ENCODE measurements around the gene TRPM2. TPM values are rescaled to one million over a fixed set of nuclear protein-coding genes. Genes with fewer than 3 reads are reported as not detected.

Gene TRPM2
- total and polyA plus RNA-seq, 2 donors (not counting 3 experiments of a cell fraction or from before 2014, with no cell fraction given) = not detected

DNA sequence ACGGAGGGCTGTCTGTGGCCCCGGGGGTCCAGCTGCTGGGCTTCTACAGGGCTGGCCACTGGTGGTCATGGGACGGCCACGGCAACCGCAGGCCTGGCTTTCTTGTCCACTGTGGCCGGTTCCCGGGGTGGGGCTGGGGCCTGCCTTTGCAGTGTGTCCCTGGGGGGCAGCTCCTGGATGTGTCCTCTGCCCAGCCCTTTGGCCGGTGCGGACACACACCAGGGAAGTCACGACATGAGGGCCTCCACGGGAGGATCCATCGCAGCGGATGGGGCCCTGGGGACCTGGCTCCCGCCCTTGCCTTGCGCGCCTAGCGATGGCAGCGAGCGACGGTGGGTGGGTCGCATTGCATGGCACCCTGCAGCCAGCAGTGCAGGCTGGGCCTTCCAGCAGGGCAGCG is 35.5 kb upstream of the TRPM2 start:
- Histone ChIP-seq H3K27ac (ENCODE audit: insufficient read depth, low read depth, low read length) (no peak overlapping the region), H3K4me3 (replicated peaks in 1 of 3; ENCODE audit: insufficient read depth in 1 of 3, low read depth in 1 of 3, low read length in 3 of 3) (no peak overlapping the region), H2AFZ (ENCODE audit: low read depth, low read length) (no peak overlapping the region), H3K4me1 (ENCODE audit: control insufficient read depth, extremely low read depth, insufficient read depth, low read length) (no peaks in the 10 kb centered on the region), H3K9ac (replicated peaks; ENCODE audit: extremely low read depth, insufficient read depth, low read length) (no peak overlapping the region), H3K9me3 (replicated peaks; ENCODE audit: control insufficient read depth, insufficient read depth, low read length) (no peaks in the 10 kb centered on the region), H3K4me2 (ENCODE audit: insufficient read depth, low read length) (no peak overlapping the region), H3K27me3 (ENCODE audit: control insufficient read depth in 2 of 2, insufficient read depth in 2 of 2, low read length in 2 of 2) (no peaks in the 10 kb centered on the region), H3K9me1 (replicated peaks; ENCODE audit: control insufficient read depth, extremely low read depth, insufficient read depth, low read length) (no peaks in the 10 kb centered on the region), H4K20me1 (replicated peaks; ENCODE audit: control insufficient read depth, extremely low read depth, insufficient read depth, low read length) (no peaks in the 10 kb centered on the region), H3K36me3 (ENCODE audit: control insufficient read depth in 2 of 2, extremely low read depth in 1 of 2, insufficient read depth in 2 of 2, low read length in 2 of 2) (peaks cover 2 to 56% of the 10 kb centered on the region in 2 experiments), H3K79me2 (ENCODE audit: control insufficient read depth, insufficient read depth, low read length) (no peaks in the 10 kb centered on the region)
- intact Hi-C loops (cut with micrococcal nuclease) (no loop called here), dilution Hi-C loops (cut with MboI; ENCODE audit: extremely low pct_ligation_motif_present, low sequenced_read_pairs) (no loop called here)
- FAIRE-seq (no peak), DNase-seq (ENCODE audit: low read depth, low spot score) (no peak)
- TF ChIP-seq MYC (IDR thresholded peaks at IDR 0.05; ENCODE audit: low read depth, low read length) = no peak
- no peak for TF ChIP-seq POLR2AphosphoS5 (IDR thresholded peaks at IDR 0.05; ENCODE audit: insufficient read depth, low read depth, low read length)
- TF ChIP-seq, protein P1, sequence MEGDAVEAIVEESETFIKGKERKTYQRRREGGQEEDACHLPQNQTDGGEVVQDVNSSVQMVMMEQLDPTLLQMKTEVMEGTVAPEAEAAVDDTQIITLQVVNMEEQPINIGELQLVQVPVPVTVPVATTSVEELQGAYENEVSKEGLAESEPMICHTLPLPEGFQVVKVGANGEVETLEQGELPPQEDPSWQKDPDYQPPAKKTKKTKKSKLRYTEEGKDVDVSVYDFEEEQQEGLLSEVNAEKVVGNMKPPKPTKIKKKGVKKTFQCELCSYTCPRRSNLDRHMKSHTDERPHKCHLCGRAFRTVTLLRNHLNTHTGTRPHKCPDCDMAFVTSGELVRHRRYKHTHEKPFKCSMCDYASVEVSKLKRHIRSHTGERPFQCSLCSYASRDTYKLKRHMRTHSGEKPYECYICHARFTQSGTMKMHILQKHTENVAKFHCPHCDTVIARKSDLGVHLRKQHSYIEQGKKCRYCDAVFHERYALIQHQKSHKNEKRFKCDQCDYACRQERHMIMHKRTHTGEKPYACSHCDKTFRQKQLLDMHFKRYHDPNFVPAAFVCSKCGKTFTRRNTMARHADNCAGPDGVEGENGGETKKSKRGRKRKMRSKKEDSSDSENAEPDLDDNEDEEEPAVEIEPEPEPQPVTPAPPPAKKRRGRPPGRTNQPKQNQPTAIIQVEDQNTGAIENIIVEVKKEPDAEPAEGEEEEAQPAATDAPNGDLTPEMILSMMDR (IDR thresholded peaks at IDR 0.05; ENCODE audit: extremely low read depth in 1 of 2, insufficient read depth in 1 of 2, low read depth in 1 of 2, low read length in 2 of 2) = no peak
- TF ChIP-seq JUN (IDR thresholded peaks at IDR 0.05; ENCODE audit: borderline replicate concordance, insufficient read depth, insufficient read length, low read depth) = no peak
- TF ChIP-seq, protein P2, sequence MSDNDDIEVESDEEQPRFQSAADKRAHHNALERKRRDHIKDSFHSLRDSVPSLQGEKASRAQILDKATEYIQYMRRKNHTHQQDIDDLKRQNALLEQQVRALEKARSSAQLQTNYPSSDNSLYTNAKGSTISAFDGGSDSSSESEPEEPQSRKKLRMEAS (IDR thresholded peaks at IDR 0.05; ENCODE audit: insufficient read depth, insufficient read length) = no peak
- no peak for TF ChIP-seq GATA2 (IDR thresholded peaks at IDR 0.05; ENCODE audit: insufficient read depth, insufficient read length, low read depth, low read length)
- no peak for TF ChIP-seq EZH2 (IDR thresholded peaks at IDR 0.05; ENCODE audit: borderline replicate concordance, low read depth, low read length, severe bottlenecking)
- no peak for TF ChIP-seq FOS (IDR thresholded peaks at IDR 0.05; ENCODE audit: borderline replicate concordance, insufficient read depth, low read length)
- no peak for TF ChIP-seq POLR2A (IDR thresholded peaks at IDR 0.05; ENCODE audit: low read depth, low read length)
- ChIA-PET POLR2A (interaction anchor here (0.6 kb wide), 1 partner anchor 16 kb away, joined by 5 read pairs; no protein-coding TSS in a partner anchor), CTCF (no interaction called here)
- no TSS peak for BruUV-seq (replicated peaks)

Measured in endothelial cell of umbilical vein (primary cell).